ENCODE data around the gene MZT1.

The MZT1 gene

DNA sequence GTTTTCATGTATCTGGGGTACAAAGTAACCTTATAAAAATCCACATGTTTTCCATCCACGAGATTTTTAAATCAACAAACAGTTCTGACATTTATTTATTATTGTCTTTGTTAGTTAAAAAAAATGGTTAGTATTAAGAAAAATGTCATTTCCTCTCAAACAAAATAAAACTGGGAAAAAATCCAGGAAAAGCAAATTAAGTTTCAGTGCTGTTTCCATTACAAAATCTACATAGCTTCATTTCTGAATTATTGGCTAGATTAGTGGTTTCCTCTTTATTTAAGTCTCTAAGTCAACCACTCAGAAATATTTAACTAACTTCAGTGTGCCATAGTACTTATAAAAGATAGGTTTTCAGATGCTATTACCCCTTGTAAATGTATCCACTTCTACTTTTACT is 49.1 kb downstream of the MZT1 start:
- DNase-seq: no peak

DNA sequence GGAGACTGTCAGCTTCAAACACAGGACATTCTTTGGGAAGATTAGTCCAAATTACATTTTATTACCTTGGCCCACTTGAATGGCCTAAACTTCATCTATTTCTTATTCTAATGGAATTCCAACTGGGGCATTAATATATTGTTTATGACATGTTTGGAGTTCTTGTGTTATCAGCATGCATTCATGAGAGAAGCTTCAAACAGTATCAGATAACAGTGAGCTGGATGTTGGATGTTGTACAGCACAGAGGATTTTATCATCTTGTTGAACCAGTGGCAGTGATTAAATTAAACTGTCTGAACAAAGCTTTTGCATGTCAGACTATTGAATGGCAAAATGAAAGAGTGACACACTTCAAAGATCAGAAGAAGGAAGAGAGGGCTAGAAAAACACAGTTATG is 50.0 kb downstream of the MZT1 start:
- DNase-seq: no peak

DNA sequence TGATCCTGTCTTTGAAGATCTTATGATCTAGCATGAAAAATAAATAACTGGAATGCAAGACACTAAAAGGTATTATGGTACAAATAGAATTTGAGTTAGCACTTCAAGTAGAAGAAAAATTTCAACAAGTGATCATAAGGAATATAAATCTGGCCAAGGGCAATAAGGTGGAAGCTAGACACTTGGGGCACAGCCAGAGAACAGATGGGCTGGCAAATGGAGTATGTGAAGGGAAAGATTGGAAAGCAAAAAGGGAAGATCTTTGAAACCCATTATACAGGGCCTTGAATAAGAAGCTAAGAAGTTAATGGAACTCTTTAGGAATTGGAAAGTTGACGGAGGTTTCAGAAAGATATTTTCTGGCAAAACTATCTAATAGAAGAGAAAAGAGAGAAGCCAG is 61.0 kb downstream of the MZT1 start:
- DNase-seq: no peak

DNA sequence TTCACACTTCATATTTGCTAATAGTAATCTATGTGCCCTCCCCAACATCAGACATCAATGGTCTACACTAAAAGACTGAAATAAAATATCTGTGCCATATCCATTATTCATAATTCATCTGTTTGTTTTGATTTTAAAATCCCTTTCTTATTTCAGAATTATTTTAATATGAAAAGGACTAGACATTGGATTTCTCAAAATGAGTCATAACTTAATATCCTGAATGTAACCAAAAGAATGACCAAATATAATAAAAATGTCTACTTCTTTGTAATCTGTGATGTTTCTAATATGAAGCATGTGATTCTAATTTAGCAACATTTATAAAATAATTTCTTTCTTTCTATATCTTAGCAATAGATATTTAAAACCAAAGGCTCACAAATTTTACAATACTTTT is 64.9 kb downstream of the MZT1 start:
- DNase-seq: no peak
